ENCODE results near the gene ZNF593.
A peak's percentile ranks its signal among the peaks of the same experiment; 100 is the strongest.

The ZNF593 gene

GRCh38 chr1:26195805-26196204, 26.1 kb downstream of the ZNF593 start:
- H3K4me1 ChIP-seq (ENCODE audit: insufficient read depth, low read length): peaks cover under 1% of the 10 kb centered on the region; the same call in 1 of the 2 replicates
- no peaks in the 10 kb centered on the region for H3K9me3 ChIP-seq (ENCODE audit: insufficient read depth, low read depth, low read length)
- no peak overlapping the region for H3K27ac ChIP-seq (ENCODE audit: low read depth, low read length)
- no peaks in the 10 kb centered on the region for H3K36me3 ChIP-seq (ENCODE audit: insufficient read depth, low read length)
- no peak overlapping the region for H3K4me3 ChIP-seq (ENCODE audit: low read length)
- H3K27me3 ChIP-seq (ENCODE audit: insufficient read depth, low read length): no peaks in the 10 kb centered on the region
- no peak overlapping the region for H3K9ac ChIP-seq (ENCODE audit: low read depth, low read length)
- 98% methylated on average over 3 of the region's 3 CpGs for WGBS

GRCh38 chr1:26197301-26197700, 27.6 kb downstream of the ZNF593 start:
- no peak overlapping the region for H3K27ac ChIP-seq (ENCODE audit: low read depth, low read length)
- no peak overlapping the region for H3K9ac ChIP-seq (ENCODE audit: low read depth, low read length)
- WGBS: 94% methylated on average over 3 of the region's 3 CpGs
- H3K27me3 ChIP-seq (ENCODE audit: insufficient read depth, low read length): no peaks in the 10 kb centered on the region
- H3K4me1 ChIP-seq (ENCODE audit: insufficient read depth, low read length): no peaks in the 10 kb centered on the region
- no peak overlapping the region for H3K4me3 ChIP-seq (ENCODE audit: low read length)
- no peaks in the 10 kb centered on the region for H3K9me3 ChIP-seq (ENCODE audit: insufficient read depth, low read depth, low read length)
- no peaks in the 10 kb centered on the region for H3K36me3 ChIP-seq (ENCODE audit: insufficient read depth, low read length)

GRCh38 chr1:26197813-26198212, 28.1 kb downstream of the ZNF593 start:
- no peak overlapping the region for H3K9ac ChIP-seq (ENCODE audit: low read depth, low read length)
- 83% methylated on average over 11 of the region's 11 CpGs for WGBS
- peaks cover under 1% of the 10 kb centered on the region; the same call in 1 of the 2 replicates for H3K27me3 ChIP-seq (ENCODE audit: insufficient read depth, low read length)
- no peaks in the 10 kb centered on the region for H3K4me1 ChIP-seq (ENCODE audit: insufficient read depth, low read length)
- no peaks in the 10 kb centered on the region for H3K36me3 ChIP-seq (ENCODE audit: insufficient read depth, low read length)
- H3K27ac ChIP-seq (ENCODE audit: low read depth, low read length): no peak overlapping the region
- no peaks in the 10 kb centered on the region for H3K9me3 ChIP-seq (ENCODE audit: insufficient read depth, low read depth, low read length)
- H3K4me3 ChIP-seq (ENCODE audit: low read length): no peak overlapping the region

- WGBS: 87% methylated on average over 5 of the region's 5 CpGs
- no peak overlapping the region for H3K9ac ChIP-seq (ENCODE audit: low read depth, low read length)
- no peaks in the 10 kb centered on the region for H3K9me3 ChIP-seq (ENCODE audit: insufficient read depth, low read depth, low read length)
- H3K4me3 ChIP-seq (ENCODE audit: low read length): peak overlapping the region; percentile 49
- peaks cover 3% of the 10 kb centered on the region; the same call in 1 of the 2 replicates for H3K27me3 ChIP-seq (ENCODE audit: insufficient read depth, low read length)
- no peak overlapping the region for H3K27ac ChIP-seq (ENCODE audit: low read depth, low read length)
- H3K4me1 ChIP-seq (ENCODE audit: insufficient read depth, low read length): no peaks in the 10 kb centered on the region
- H3K36me3 ChIP-seq (ENCODE audit: insufficient read depth, low read length): no peaks in the 10 kb centered on the region
Observed at GRCh38 chr1:26200413-26200812, 30.7 kb downstream of the ZNF593 start.

GRCh38 chr1:26203642-26204318, 34.1 kb downstream of the ZNF593 start:
- no peak overlapping the region for H3K27ac ChIP-seq (ENCODE audit: low read depth, low read length)
- H3K9me3 ChIP-seq (ENCODE audit: insufficient read depth, low read depth, low read length): no peaks in the 10 kb centered on the region
- peaks cover 3% of the 10 kb centered on the region; the same call in 1 of the 2 replicates for H3K27me3 ChIP-seq (ENCODE audit: insufficient read depth, low read length)
- no peak overlapping the region for H3K4me3 ChIP-seq (ENCODE audit: low read length)
- H3K4me1 ChIP-seq (ENCODE audit: insufficient read depth, low read length): no peaks in the 10 kb centered on the region
- no peaks in the 10 kb centered on the region for H3K36me3 ChIP-seq (ENCODE audit: insufficient read depth, low read length)
- H3K9ac ChIP-seq (ENCODE audit: low read depth, low read length): no peak overlapping the region
- 71% methylated on average over 8 of the region's 9 CpGs for WGBS

- 86% methylated on average over 5 of the region's 5 CpGs for WGBS
Observed at GRCh38 chr1:26210147-26210870, 40.6 kb downstream of the ZNF593 start.

GRCh38 chr1:26212726-26213125, 43.0 kb downstream of the ZNF593 start:
- H3K27ac ChIP-seq (ENCODE audit: low read depth, low read length): no peak overlapping the region
- no peaks in the 10 kb centered on the region for H3K9me3 ChIP-seq (ENCODE audit: insufficient read depth, low read depth, low read length)
- 86% methylated on average over 4 of the region's 5 CpGs for WGBS
- no peak overlapping the region for H3K9ac ChIP-seq (ENCODE audit: low read depth, low read length)
- H3K4me3 ChIP-seq (ENCODE audit: low read length): no peak overlapping the region
- H3K27me3 ChIP-seq (ENCODE audit: insufficient read depth, low read length): peaks cover 4% of the 10 kb centered on the region
- H3K4me1 ChIP-seq (ENCODE audit: insufficient read depth, low read length): no peaks in the 10 kb centered on the region
- no peaks in the 10 kb centered on the region for H3K36me3 ChIP-seq (ENCODE audit: insufficient read depth, low read length)

More at GRCh38 chr1:26210147-26210870, 40.6 kb downstream of the ZNF593 start:
- peaks cover 4% of the 10 kb centered on the region; the same call in 1 of the 2 replicates for H3K27me3 ChIP-seq (ENCODE audit: insufficient read depth, low read length)
- no peak overlapping the region for H3K27ac ChIP-seq (ENCODE audit: low read depth, low read length)
- no peak overlapping the region for H3K4me3 ChIP-seq (ENCODE audit: low read length)
- no peaks in the 10 kb centered on the region for H3K4me1 ChIP-seq (ENCODE audit: insufficient read depth, low read length)
- H3K9ac ChIP-seq (ENCODE audit: low read depth, low read length): no peak overlapping the region
- H3K9me3 ChIP-seq (ENCODE audit: insufficient read depth, low read depth, low read length): no peaks in the 10 kb centered on the region
- no peaks in the 10 kb centered on the region for H3K36me3 ChIP-seq (ENCODE audit: insufficient read depth, low read length)

- Histone ChIP-seq H3K36me3 (ENCODE audit: insufficient read depth, low read length) (no peaks in the 10 kb centered on the region), H3K4me1 (ENCODE audit: insufficient read depth, low read length) (no peaks in the 10 kb centered on the region), H3K27ac (ENCODE audit: low read depth, low read length) (no peak overlapping the region), H3K4me3 (ENCODE audit: low read length) (no peak overlapping the region), H3K9ac (ENCODE audit: low read depth, low read length) (no peak overlapping the region), H3K27me3 (ENCODE audit: insufficient read depth, low read length) (peaks cover 4% of the 10 kb centered on the region), H3K9me3 (ENCODE audit: insufficient read depth, low read depth, low read length) (no peaks in the 10 kb centered on the region)
- 91% methylated on average over 6 of the region's 6 CpGs for WGBS
Observed at GRCh38 chr1:26213335-26213905, 43.7 kb downstream of the ZNF593 start.

- no peaks in the 10 kb centered on the region for H3K36me3 ChIP-seq (ENCODE audit: insufficient read depth, low read length)
- H3K4me1 ChIP-seq (ENCODE audit: insufficient read depth, low read length): no peaks in the 10 kb centered on the region
- no peak overlapping the region for H3K4me3 ChIP-seq (ENCODE audit: low read length)
- H3K27ac ChIP-seq (ENCODE audit: low read depth, low read length): no peak overlapping the region
- 56% methylated on average over 3 of the region's 3 CpGs for WGBS
- peaks cover 10% of the 10 kb centered on the region for H3K27me3 ChIP-seq (ENCODE audit: insufficient read depth, low read length)
- H3K9me3 ChIP-seq (ENCODE audit: insufficient read depth, low read depth, low read length): no peaks in the 10 kb centered on the region
- H3K9ac ChIP-seq (ENCODE audit: low read depth, low read length): no peak overlapping the region
Observed at GRCh38 chr1:26215246-26215645, 45.5 kb downstream of the ZNF593 start.

- Histone ChIP-seq H3K36me3 (ENCODE audit: insufficient read depth, low read length) (no peaks in the 10 kb centered on the region), H3K27me3 (ENCODE audit: insufficient read depth, low read length) (peaks cover 41% of the 10 kb centered on the region), H3K4me3 (ENCODE audit: low read length) (no peak overlapping the region), H3K4me1 (ENCODE audit: insufficient read depth, low read length) (no peaks in the 10 kb centered on the region), H3K9me3 (ENCODE audit: insufficient read depth, low read depth, low read length) (no peaks in the 10 kb centered on the region), H3K9ac (ENCODE audit: low read depth, low read length) (no peak overlapping the region), H3K27ac (ENCODE audit: low read depth, low read length) (no peak overlapping the region)
- 92% methylated on average over 11 of the region's 11 CpGs for WGBS
Observed at GRCh38 chr1:26218906-26219494, 49.3 kb downstream of the ZNF593 start.

All from HUES64 (cell line).